DND-41 (cell line): ENCODE data around the gene COL6A2.
"Not testable (repeated sequence)": the region's sequence is repeated elsewhere in the genome, so short reads cannot be mapped to it uniquely, and the experiment has no call there.

ENCODE experiments used
- ATAC-seq: fragments of 200-7000 bp; cut with Tn5 transposase; 3 replicates; pipeline ENCODE4 v1.9.1; 2021; ENCODE audit warnings: low read depth; ENCODE audit not compliant: insufficient read depth
- DNase-seq: peaks from one replicate; pipeline ENCODE4 v3.0.0-alpha.2; 2020
- H2AFZ ChIP-seq: 2 replicates; pipeline ENCODE4 v1.6.0; 2012; ENCODE audit warnings: low read depth, low read length
- H3K27ac ChIP-seq: 2 replicates; pipeline ENCODE4 v1.5.1; 2012; ENCODE audit warnings: low read length, inconsistent platforms
- H3K27me3 ChIP-seq: fragments of 200-600 bp; sonication (generic); 2 replicates; pipeline ENCODE4 v1.6.0; 2012; ENCODE audit warnings: low read length, mild to moderate bottlenecking, inconsistent platforms; ENCODE audit not compliant: insufficient read depth, poor library complexity
- H3K36me3 ChIP-seq: 2 replicates; pipeline ENCODE4 v1.5.1; 2012; ENCODE audit warnings: low read length, inconsistent platforms; ENCODE audit not compliant: insufficient read depth
- H3K4me1 ChIP-seq: 2 replicates; pipeline ENCODE4 v1.5.1; 2012; ENCODE audit warnings: mild to moderate bottlenecking, low read length; ENCODE audit not compliant: insufficient read depth
- H3K4me2 ChIP-seq: 2 replicates; pipeline ENCODE4 v1.6.0; 2012; ENCODE audit warnings: mild to moderate bottlenecking, moderate library complexity, low read length, inconsistent platforms; ENCODE audit not compliant: insufficient read depth
- H3K4me3 ChIP-seq, 2 experiments: fragments of 200-600 bp in 1 of 2; shearing (Covaris generic) in 1 of 2; 2 replicates each; pipeline ENCODE4 v1.5.1; 2012 to 2016; ENCODE audit warnings: inconsistent platforms in 2 of 2, low read length in 2 of 2, mild to moderate bottlenecking in 2 of 2, low read depth in 1 of 2, moderate library complexity in 1 of 2
- H3K79me2 ChIP-seq: 2 replicates; pipeline ENCODE4 v1.6.0; 2012; ENCODE audit warnings: low read length, inconsistent platforms; ENCODE audit not compliant: insufficient read depth
- H3K9ac ChIP-seq: 2 replicates; pipeline ENCODE4 v1.6.0; 2012; ENCODE audit warnings: low read depth, mild to moderate bottlenecking, inconsistent platforms, low read length, moderate library complexity
- H3K9me3 ChIP-seq: 2 replicates; pipeline ENCODE4 v1.5.1; 2012; ENCODE audit warnings: low read length, moderate library complexity, mild to moderate bottlenecking, inconsistent platforms; ENCODE audit not compliant: insufficient read depth, severe bottlenecking
- H4K20me1 ChIP-seq: 2 replicates; pipeline ENCODE4 v1.6.0; 2012; ENCODE audit warnings: low read length; ENCODE audit not compliant: insufficient read depth
- EZH2 ChIP-seq: IDR thresholded peaks from 3 replicates; pipeline ENCODE4 v1.6.1; 2012; ENCODE audit warnings: borderline replicate concordance, low read depth, mild to moderate bottlenecking, moderate library complexity, low read length, inconsistent platforms; ENCODE audit not compliant: severe bottlenecking
- TF ChIP-seq, protein P1 (sequence below): IDR thresholded peaks from 2 replicates; pipeline ENCODE4 v1.5.1; 2012; ENCODE audit warnings: borderline replicate concordance, low read length, moderate library complexity, mild to moderate bottlenecking; ENCODE audit not compliant: poor library complexity, severe bottlenecking; ENCODE audit errors: extremely low read depth

COL6A2 gene

DNA sequence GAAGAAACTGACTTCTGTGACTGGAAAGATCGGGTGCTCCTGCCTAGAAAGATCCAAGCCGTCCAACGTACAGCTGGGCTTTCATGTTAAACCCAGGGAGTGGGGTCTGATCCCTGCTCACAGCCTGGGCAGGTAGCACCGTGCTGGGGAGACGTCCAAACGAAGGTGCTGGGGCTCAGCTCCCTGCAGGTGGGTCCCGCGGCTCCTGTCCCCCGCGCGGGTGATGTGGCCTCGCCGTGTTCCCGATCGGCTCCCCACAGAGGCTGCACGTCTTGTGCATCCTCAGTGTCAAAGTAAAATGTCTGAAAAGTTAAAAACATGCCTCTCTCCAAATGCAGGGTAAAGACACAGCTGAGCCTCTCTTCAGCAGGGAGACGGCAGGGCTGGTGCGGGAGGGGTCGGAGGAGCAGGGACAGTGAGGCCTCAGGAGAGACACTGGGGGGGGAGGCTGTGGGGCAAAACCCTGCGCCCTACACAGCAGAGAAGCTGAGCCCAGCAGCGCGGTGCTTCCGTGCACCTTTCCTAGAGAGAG is 40.1 kb upstream of the COL6A2 start:
- no peak overlapping the region for H2AFZ ChIP-seq
- H3K4me1 ChIP-seq = peaks cover 18% of the 10 kb centered on the region
- no peak overlapping the region for H3K27ac ChIP-seq
- H3K36me3 ChIP-seq = no peaks in the 10 kb centered on the region
- H3K27me3 ChIP-seq = peaks cover 9% of the 10 kb centered on the region
- TF ChIP-seq, protein P1, sequence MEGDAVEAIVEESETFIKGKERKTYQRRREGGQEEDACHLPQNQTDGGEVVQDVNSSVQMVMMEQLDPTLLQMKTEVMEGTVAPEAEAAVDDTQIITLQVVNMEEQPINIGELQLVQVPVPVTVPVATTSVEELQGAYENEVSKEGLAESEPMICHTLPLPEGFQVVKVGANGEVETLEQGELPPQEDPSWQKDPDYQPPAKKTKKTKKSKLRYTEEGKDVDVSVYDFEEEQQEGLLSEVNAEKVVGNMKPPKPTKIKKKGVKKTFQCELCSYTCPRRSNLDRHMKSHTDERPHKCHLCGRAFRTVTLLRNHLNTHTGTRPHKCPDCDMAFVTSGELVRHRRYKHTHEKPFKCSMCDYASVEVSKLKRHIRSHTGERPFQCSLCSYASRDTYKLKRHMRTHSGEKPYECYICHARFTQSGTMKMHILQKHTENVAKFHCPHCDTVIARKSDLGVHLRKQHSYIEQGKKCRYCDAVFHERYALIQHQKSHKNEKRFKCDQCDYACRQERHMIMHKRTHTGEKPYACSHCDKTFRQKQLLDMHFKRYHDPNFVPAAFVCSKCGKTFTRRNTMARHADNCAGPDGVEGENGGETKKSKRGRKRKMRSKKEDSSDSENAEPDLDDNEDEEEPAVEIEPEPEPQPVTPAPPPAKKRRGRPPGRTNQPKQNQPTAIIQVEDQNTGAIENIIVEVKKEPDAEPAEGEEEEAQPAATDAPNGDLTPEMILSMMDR = no peak
- no peak for TF ChIP-seq EZH2
- no peak overlapping the region for H3K9ac ChIP-seq
- peak overlapping the region; percentile 6; the same call in 1 of the 2 replicates for H3K4me2 ChIP-seq
- H4K20me1 ChIP-seq = peaks cover 39% of the 10 kb centered on the region
- H3K9me3 ChIP-seq = peaks cover 10% of the 10 kb centered on the region
- H3K4me3 ChIP-seq = no peak overlapping the region
- no peak for ATAC-seq
- no peak for DNase-seq
- H3K79me2 ChIP-seq = no peaks in the 10 kb centered on the region

DNA sequence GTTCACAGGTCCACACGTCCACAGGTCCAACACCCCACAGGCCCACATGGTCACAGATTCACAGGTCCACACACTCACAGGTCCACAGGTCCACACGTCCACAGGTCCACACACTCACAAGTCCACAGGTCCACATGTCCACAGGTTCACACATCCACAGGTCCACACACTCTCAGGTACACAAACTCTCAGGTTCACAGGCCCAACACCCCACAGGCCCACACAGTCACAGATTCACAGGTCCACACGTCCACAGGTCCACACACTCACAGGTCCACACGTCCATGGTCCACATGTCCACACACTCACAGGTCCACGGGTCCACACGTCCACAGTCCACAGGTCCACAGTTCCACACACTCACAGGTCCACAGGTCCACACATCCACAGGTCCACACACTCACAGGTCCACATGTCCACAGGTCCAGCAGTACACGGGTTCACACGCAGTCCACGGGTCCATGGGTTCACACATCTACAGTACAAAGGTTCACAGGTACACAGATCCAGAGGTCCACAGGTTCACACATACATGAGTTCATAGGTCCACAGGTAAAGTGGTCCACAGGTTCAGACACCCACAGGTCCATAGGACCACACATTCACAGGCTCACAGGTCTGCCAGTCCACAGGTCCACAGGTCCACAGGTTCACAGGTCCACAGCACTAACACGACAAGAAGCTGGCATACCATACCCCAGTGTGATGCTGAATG is 39.3 kb upstream of the COL6A2 start:
- no peak overlapping the region for H2AFZ ChIP-seq
- H3K79me2 ChIP-seq = no peaks in the 10 kb centered on the region
- no peak overlapping the region for H3K4me3 ChIP-seq
- no peak overlapping the region for H3K27ac ChIP-seq
- H3K4me1 ChIP-seq = peaks cover 18% of the 10 kb centered on the region
- no peaks in the 10 kb centered on the region for H3K36me3 ChIP-seq
- peaks cover 39% of the 10 kb centered on the region for H4K20me1 ChIP-seq
- no peak overlapping the region for H3K4me2 ChIP-seq
- peaks cover 15% of the 10 kb centered on the region for H3K9me3 ChIP-seq
- DNase-seq (no peak), ATAC-seq (no peak)
- no peak overlapping the region for H3K9ac ChIP-seq
- peaks cover 9% of the 10 kb centered on the region for H3K27me3 ChIP-seq
- TF ChIP-seq, protein P1 = no peak
- TF ChIP-seq EZH2 = no peak

DNA sequence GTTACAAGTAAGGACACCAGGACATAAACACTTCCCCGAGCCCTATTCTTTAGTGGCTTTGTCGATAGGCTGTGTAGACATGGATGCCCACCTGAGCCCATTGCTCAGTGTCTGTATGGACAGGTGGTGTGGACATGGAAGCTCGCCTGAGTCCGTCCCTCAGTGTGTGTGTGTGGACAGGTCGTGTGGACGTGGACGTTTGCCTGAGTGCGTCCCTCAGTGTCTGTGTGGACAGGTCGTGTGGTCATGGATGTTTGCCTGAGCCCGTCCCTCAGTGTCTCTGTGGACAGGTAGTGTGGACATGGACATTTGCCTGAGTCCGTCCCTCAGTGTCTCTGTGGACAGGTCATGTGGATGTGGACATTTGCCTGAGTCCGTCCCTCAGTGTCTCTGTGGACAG is 38.7 kb upstream of the COL6A2 start:
- ATAC-seq (no peak), DNase-seq (no peak)
- H3K9me3 ChIP-seq = peaks cover 15% of the 10 kb centered on the region
- no peak for TF ChIP-seq EZH2
- TF ChIP-seq, protein P1 = no peak
- no peak overlapping the region for H2AFZ ChIP-seq
- H3K36me3 ChIP-seq = no peaks in the 10 kb centered on the region
- no peaks in the 10 kb centered on the region for H3K79me2 ChIP-seq
- no peak overlapping the region for H3K27ac ChIP-seq
- no peak overlapping the region for H3K4me3 ChIP-seq
- H3K27me3 ChIP-seq = peaks cover 9% of the 10 kb centered on the region
- no peak overlapping the region for H3K4me2 ChIP-seq
- H4K20me1 ChIP-seq = peaks cover 39% of the 10 kb centered on the region
- H3K9ac ChIP-seq = no peak overlapping the region
- H3K4me1 ChIP-seq = peaks cover 18% of the 10 kb centered on the region

DNA sequence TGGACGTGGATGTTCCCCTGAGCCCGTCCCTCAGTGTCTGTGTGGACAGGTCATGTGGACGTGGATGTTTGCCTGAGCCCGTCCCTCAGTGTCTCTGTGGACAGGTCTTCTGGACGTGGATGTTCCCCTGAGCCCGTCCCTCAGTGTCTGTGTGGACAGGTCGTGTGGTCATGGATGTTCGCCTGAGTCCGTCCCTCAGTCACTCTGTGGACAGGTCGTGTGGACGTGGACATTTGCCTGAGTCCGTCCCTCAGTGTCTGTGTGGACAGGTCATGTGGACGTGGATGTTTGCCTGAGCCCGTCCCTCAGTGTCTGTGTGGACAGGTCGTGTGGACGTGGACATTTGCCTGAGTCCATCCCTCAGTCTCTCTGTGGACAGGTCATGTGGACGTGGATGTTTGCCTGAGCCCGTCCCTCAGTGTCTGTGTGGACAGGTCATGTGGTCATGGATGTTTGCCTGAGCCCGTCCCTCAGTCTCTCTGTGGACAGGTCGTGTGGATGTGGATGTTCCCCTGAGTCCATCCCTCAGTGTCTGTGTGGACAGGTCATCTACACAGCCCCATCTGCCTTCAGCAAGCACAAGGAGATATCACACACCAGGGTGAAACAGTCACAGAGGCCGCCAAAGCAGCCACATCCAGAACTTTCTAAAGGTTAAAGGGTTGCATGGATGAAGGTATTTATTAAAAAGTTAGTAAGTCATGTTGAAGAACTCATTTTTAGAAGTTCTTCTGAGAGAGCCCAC is 38.0 kb upstream of the COL6A2 start:
- not testable (repeated sequence) for H2AFZ ChIP-seq, H3K27me3 ChIP-seq, H3K79me2 ChIP-seq, H3K4me3 ChIP-seq, DNase-seq, H3K27ac ChIP-seq, H3K9ac ChIP-seq, H3K4me2 ChIP-seq, H3K36me3 ChIP-seq, ATAC-seq
- peaks cover 39% of the 10 kb centered on the region for H4K20me1 ChIP-seq
- peaks cover 15% of the 10 kb centered on the region for H3K9me3 ChIP-seq
- peaks cover 18% of the 10 kb centered on the region for H3K4me1 ChIP-seq
